Measurements from ENCODE around the gene TK1.

DNA sequence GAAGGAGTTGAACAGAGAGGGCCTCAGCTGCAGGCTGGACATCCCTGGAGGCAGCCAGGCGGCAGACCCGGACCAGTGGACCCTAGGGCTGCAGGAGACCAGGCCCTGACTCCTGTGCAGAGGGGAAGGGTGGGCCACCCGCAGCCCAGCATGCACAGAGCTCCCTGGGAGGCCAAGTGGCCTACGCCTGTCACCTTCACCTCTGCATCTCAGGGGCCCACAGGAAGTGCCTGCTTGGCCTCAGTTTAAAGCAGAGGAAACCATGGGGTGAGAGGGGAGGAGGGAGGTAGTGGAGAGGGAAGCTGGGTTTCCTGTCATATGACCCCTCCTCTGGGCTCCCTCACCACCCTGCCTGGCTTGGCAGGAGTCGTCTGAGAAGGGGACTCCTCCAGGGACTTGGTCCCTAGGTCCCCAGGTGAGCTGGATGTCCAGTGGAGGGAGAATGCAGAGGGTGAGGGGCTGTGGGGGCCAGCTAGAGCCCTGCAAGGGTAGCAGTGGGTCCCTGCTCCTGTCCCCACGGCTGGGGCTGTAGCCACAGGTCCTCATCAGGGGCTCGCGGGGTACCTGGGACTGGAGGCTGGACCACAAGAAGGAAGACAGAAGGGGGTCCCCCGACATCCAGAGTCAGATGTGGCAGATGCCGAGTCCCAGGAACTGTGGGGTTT, 56.3 kb downstream of the TK1 start, which contains the start of gene TMC8:
- TF ChIP-seq POLR2A (IDR thresholded peaks at IDR 0.05): no peak
- TF ChIP-seq, protein P1, sequence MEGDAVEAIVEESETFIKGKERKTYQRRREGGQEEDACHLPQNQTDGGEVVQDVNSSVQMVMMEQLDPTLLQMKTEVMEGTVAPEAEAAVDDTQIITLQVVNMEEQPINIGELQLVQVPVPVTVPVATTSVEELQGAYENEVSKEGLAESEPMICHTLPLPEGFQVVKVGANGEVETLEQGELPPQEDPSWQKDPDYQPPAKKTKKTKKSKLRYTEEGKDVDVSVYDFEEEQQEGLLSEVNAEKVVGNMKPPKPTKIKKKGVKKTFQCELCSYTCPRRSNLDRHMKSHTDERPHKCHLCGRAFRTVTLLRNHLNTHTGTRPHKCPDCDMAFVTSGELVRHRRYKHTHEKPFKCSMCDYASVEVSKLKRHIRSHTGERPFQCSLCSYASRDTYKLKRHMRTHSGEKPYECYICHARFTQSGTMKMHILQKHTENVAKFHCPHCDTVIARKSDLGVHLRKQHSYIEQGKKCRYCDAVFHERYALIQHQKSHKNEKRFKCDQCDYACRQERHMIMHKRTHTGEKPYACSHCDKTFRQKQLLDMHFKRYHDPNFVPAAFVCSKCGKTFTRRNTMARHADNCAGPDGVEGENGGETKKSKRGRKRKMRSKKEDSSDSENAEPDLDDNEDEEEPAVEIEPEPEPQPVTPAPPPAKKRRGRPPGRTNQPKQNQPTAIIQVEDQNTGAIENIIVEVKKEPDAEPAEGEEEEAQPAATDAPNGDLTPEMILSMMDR (IDR thresholded peaks at IDR 0.05): no peak

Measured in body of pancreas (tissue), 4 donors.